Measurements from ENCODE around the gene EDDM3A. TPM values are rescaled to one million over a fixed set of nuclear protein-coding genes. Genes with fewer than 3 reads are reported as not detected.
"Not testable (repeated sequence)": the region's sequence is repeated elsewhere in the genome, so short reads cannot be mapped to it uniquely, and the experiment has no call there.

Gene EDDM3A
- polyA plus RNA-seq, 1 donor (not counting 4 experiments of a cell fraction or from before 2014, with no cell fraction given) = not detected

GRCh38 chr14:20722016-20722415 is 23.7 kb upstream of the EDDM3A start:
- no peaks in the 10 kb centered on the region for H3K36me3 ChIP-seq (ENCODE audit: control insufficient read depth in 2 of 2, extremely low read depth in 1 of 2, insufficient read depth in 2 of 2, low read length in 2 of 2)
- H3K79me2 ChIP-seq (ENCODE audit: control insufficient read depth, insufficient read depth, low read length) = no peaks in the 10 kb centered on the region
- no peak overlapping the region for H3K4me3 ChIP-seq (ENCODE audit: control insufficient read depth in 2 of 3, extremely low read depth in 1 of 3, insufficient read depth in 2 of 3, low read depth in 1 of 3, low read length in 3 of 3)
- no peak overlapping the region for H2AFZ ChIP-seq (ENCODE audit: control insufficient read depth, low read length)
- H4K20me1 ChIP-seq (ENCODE audit: control insufficient read depth, extremely low read depth, insufficient read depth, low read length) = no peaks in the 10 kb centered on the region
- DNase-seq (ENCODE audit: low read depth, low spot score) = no peak
- dilution Hi-C loops (cut with MboI; ENCODE audit: extremely low pct_ligation_motif_present, low sequenced_read_pairs) = no loop called here
- no peaks in the 10 kb centered on the region for H3K4me1 ChIP-seq (ENCODE audit: control insufficient read depth, extremely low read depth, insufficient read depth, low read length)
- no peak overlapping the region for H3K27ac ChIP-seq (ENCODE audit: control insufficient read depth, insufficient read depth, low read length)
- H3K9ac ChIP-seq (ENCODE audit: control insufficient read depth, extremely low read depth, insufficient read depth, low read length) = no peak overlapping the region
- H3K4me2 ChIP-seq (ENCODE audit: control insufficient read depth, extremely low read depth, insufficient read depth, low read depth, low read length) = no peak overlapping the region
- peaks cover 3% of the 10 kb centered on the region for H3K27me3 ChIP-seq (ENCODE audit: control insufficient read depth, extremely low read depth, insufficient read depth, low read length)
- H3K9me1 ChIP-seq (ENCODE audit: control insufficient read depth, extremely low read depth, insufficient read depth, low read length) = no peaks in the 10 kb centered on the region
- FAIRE-seq = no peak
- H3K9me3 ChIP-seq (ENCODE audit: control insufficient read depth, low read depth, low read length) = no peaks in the 10 kb centered on the region
- no peak for TF ChIP-seq EZH2 (IDR thresholded peaks at IDR 0.05; ENCODE audit: low read length)
- TF ChIP-seq, protein P1, sequence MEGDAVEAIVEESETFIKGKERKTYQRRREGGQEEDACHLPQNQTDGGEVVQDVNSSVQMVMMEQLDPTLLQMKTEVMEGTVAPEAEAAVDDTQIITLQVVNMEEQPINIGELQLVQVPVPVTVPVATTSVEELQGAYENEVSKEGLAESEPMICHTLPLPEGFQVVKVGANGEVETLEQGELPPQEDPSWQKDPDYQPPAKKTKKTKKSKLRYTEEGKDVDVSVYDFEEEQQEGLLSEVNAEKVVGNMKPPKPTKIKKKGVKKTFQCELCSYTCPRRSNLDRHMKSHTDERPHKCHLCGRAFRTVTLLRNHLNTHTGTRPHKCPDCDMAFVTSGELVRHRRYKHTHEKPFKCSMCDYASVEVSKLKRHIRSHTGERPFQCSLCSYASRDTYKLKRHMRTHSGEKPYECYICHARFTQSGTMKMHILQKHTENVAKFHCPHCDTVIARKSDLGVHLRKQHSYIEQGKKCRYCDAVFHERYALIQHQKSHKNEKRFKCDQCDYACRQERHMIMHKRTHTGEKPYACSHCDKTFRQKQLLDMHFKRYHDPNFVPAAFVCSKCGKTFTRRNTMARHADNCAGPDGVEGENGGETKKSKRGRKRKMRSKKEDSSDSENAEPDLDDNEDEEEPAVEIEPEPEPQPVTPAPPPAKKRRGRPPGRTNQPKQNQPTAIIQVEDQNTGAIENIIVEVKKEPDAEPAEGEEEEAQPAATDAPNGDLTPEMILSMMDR (optimal IDR thresholded peaks at IDR 0.05 in 1 of 3, IDR thresholded peaks at IDR 0.05 in 1 of 3, conservative IDR thresholded peaks at IDR 0.05 in 1 of 3; ENCODE audit: extremely low read depth in 1 of 3, insufficient read depth in 2 of 3, low read length in 3 of 3) = no peak

DNA sequence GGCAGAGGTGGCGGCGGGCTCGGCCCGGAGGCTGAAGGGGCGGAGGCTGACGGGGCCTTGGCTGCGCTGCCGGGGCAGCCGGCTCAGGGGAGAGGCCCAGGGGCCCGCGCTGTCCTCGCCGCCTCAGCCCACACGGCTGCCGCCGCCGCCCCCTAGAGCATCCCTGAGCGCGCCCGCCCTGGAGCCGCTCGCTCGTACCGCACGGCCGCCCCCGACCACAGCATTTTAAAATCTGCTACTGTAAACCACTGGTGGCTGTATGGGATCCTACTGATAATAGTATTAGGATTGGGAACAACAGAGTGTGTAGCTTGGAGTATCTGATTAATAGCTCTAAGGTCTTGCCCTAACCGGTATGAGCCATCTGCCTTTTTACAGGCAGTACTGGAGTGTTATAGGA is 22.2 kb upstream of the EDDM3A start:
- TF ChIP-seq, protein P1 (optimal IDR thresholded peaks at IDR 0.05 in 1 of 3, IDR thresholded peaks at IDR 0.05 in 1 of 3, conservative IDR thresholded peaks at IDR 0.05 in 1 of 3; ENCODE audit: extremely low read depth in 1 of 3, insufficient read depth in 2 of 3, low read length in 3 of 3) = no peak
- no peak for TF ChIP-seq EZH2 (IDR thresholded peaks at IDR 0.05; ENCODE audit: low read length)
- Histone ChIP-seq H2AFZ (ENCODE audit: control insufficient read depth, low read length) (no peak overlapping the region), H3K4me3 (ENCODE audit: control insufficient read depth in 2 of 3, extremely low read depth in 1 of 3, insufficient read depth in 2 of 3, low read depth in 1 of 3, low read length in 3 of 3) (no peak overlapping the region)

DNA sequence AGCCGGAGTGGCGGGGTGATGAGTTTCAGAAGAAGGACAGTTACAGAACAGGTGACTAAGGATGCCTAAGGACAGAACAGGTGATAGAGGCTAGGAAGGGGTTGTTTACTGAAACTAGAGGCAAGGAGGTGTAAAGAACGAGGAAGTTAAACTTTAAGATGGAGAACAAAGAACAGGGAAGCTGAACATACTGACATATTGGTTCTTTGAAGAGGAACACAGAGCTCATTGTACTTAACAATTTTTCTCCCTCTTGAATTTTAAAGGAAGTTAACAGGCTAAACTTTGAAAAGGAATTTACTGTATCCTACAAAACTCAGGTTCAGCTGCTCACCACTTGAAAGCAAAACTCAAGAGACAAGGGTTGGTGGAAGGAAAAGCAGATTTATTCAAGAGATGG is 19.6 kb upstream of the EDDM3A start:
- H3K4me3 ChIP-seq (ENCODE audit: control insufficient read depth in 2 of 3, extremely low read depth in 1 of 3, insufficient read depth in 2 of 3, low read depth in 1 of 3, low read length in 3 of 3); H3K4me2 ChIP-seq (ENCODE audit: control insufficient read depth, extremely low read depth, insufficient read depth, low read depth, low read length); H3K79me2 ChIP-seq (ENCODE audit: control insufficient read depth, insufficient read depth, low read length); H4K20me1 ChIP-seq (ENCODE audit: control insufficient read depth, extremely low read depth, insufficient read depth, low read length); FAIRE-seq; DNase-seq (ENCODE audit: low read depth, low spot score); H3K9me3 ChIP-seq (ENCODE audit: control insufficient read depth, low read depth, low read length); dilution Hi-C loops (cut with MboI; ENCODE audit: extremely low pct_ligation_motif_present, low sequenced_read_pairs); H3K4me1 ChIP-seq (ENCODE audit: control insufficient read depth, extremely low read depth, insufficient read depth, low read length); H3K9ac ChIP-seq (ENCODE audit: control insufficient read depth, extremely low read depth, insufficient read depth, low read length); H2AFZ ChIP-seq (ENCODE audit: control insufficient read depth, low read length); H3K9me1 ChIP-seq (ENCODE audit: control insufficient read depth, extremely low read depth, insufficient read depth, low read length); H3K27ac ChIP-seq (ENCODE audit: control insufficient read depth, insufficient read depth, low read length); H3K27me3 ChIP-seq (ENCODE audit: control insufficient read depth, extremely low read depth, insufficient read depth, low read length); H3K36me3 ChIP-seq (ENCODE audit: control insufficient read depth in 2 of 2, extremely low read depth in 1 of 2, insufficient read depth in 2 of 2, low read length in 2 of 2): not testable (repeated sequence)

More for the DNA sequence above, 22.2 kb upstream of the EDDM3A start:
- H3K9ac ChIP-seq (ENCODE audit: control insufficient read depth, extremely low read depth, insufficient read depth, low read length) = no peak overlapping the region
- H3K9me3 ChIP-seq (ENCODE audit: control insufficient read depth, low read depth, low read length) = no peaks in the 10 kb centered on the region
- H3K4me2 ChIP-seq (ENCODE audit: control insufficient read depth, extremely low read depth, insufficient read depth, low read depth, low read length) = no peak overlapping the region
- H3K27ac ChIP-seq (ENCODE audit: control insufficient read depth, insufficient read depth, low read length) = no peak overlapping the region
- H3K9me1 ChIP-seq (ENCODE audit: control insufficient read depth, extremely low read depth, insufficient read depth, low read length) = no peaks in the 10 kb centered on the region
- dilution Hi-C loops (cut with MboI; ENCODE audit: extremely low pct_ligation_motif_present, low sequenced_read_pairs) = no loop called here
- H4K20me1 ChIP-seq (ENCODE audit: control insufficient read depth, extremely low read depth, insufficient read depth, low read length) = no peaks in the 10 kb centered on the region
- H3K79me2 ChIP-seq (ENCODE audit: control insufficient read depth, insufficient read depth, low read length) = no peaks in the 10 kb centered on the region
- peaks cover 3% of the 10 kb centered on the region for H3K27me3 ChIP-seq (ENCODE audit: control insufficient read depth, extremely low read depth, insufficient read depth, low read length)
- H3K4me1 ChIP-seq (ENCODE audit: control insufficient read depth, extremely low read depth, insufficient read depth, low read length) = no peaks in the 10 kb centered on the region
- DNase-seq (ENCODE audit: low read depth, low spot score) (no peak), FAIRE-seq (no peak)
- H3K36me3 ChIP-seq (ENCODE audit: control insufficient read depth in 2 of 2, extremely low read depth in 1 of 2, insufficient read depth in 2 of 2, low read length in 2 of 2) = no peaks in the 10 kb centered on the region

All from keratinocyte (primary cell).